GM18873 (cell line): ENCODE results near the gene TBC1D8.
"Not testable (repeated sequence)": the region's sequence is repeated elsewhere in the genome, so short reads cannot be mapped to it uniquely, and the experiment has no call there.

Source experiments
- ATAC-seq: cut with Tn5 transposase; IDR thresholded peaks from one replicate; pipeline ENCODE4 v1.9.1; 2021; ENCODE audit warnings: mild to moderate bottlenecking, moderate library complexity, moderate number of reproducible peaks; ENCODE audit not compliant: unreplicated experiment, low FRiP score

The TBC1D8 gene

DNA sequence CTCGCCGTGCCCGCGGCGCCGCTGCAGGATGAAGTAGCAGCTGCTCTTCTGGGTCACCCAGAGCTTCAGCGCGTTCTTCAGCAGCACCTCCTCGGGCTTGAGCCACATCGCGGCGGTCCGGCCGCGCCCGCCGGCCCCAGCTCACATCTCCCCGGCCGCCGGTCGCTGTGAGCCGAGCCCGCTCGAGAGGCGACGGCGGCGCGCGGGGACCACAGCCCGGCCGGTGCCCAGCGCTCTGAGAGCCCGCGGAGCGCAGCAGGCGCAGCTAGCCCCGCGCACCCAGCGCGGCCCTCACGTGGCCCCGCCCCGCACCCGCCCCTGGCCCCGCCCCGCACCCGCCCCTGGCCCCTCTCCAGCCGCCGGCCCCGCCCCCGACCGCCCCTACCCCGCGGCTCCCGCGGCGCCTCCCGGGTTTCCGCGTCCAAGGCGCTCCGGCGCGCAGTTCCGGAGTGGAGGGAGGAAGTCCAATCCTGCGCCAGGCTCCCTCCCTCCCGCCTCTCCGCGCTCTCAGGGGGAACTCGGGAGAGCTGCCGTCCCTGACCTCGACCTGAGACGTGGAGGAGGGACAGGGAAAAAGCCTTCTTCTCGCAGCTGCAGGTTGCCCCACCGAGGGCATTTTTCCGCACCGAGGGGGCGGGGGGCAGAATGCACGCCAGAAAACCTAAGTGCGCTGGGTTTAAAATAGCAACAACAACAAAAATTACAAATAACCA, at the start of gene TBC1D8:
TSS of gene TBC1D8 (minus strand) at position 237 of the 713 bp plus-strand sequence. CDS start at position 108, 129 bp downstream.
- ATAC-seq = peak; percentile 46

- ATAC-seq = no peak
Measured at GRCh38 chr2:101200676-101201075, 49.5 kb upstream of the TBC1D8 start.

DNA sequence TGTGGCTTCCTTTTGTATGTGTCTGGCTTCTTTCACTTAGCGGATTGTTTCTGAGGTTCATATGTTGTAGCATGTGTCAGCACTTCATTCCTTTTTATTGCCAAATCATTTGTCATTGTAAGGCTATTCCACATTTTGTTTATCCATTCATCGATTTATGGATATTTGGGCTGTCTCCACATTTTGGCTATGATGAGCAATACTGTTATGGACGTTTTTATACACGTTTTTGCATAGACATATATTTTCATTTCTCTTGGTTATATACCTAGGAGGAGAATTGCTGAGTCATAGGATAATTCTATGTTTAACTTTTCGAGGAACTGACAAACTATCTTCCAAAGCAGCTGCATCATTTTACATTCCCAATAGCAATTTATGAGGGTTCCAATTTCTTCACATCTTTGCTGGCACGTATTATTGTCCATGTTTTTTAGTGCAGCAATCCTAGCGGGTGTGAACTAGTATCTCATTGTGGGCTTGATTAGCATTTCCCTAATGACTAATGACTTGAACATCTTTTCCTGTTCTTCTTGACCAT, 48.1 kb upstream of the TBC1D8 start:
- ATAC-seq = no peak

DNA sequence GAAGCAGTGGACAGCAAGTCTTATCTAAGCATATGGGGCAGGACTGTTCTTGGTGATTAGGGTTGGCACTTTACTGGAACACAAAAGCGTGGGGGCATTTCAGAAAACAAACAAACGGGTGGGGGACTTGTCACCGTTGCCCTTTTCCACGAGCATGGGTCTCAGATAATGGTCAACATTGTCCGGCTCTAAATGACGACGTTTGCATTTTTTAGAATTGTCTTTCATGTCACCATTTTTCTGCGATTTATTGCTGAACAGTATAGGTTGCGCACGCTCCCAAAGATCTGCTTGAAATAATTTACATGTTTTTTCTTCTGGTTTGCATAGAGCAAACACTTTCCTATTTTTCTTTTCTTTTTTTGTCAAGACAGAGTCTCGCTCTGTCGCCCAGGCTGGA, 46.6 kb upstream of the TBC1D8 start:
- ATAC-seq = no peak

DNA sequence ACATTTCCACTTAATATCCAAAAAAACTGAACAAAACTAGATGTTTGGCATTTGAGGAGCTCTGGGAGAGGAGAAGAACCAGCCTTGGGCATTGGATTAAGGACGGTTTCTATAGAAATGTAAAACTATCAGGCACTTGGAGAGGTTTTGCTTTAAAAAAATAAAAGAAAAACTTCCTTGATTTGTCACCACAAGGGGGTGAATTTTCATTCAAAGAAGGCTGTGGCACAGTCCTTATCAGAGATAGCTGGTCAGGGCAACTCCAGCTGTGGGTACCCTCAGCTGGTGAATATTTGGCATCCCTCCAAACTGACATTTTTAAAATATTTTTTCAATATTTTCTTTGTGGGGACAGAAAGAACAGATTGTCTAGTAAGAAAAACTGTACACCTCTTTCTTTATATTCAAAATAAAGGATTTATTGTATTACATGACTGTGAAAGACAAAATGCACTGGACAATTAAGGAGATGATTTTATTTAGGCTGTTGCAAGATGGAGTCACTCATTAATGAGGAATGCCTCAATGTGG, 46.1 kb upstream of the TBC1D8 start:
- ATAC-seq = no peak

DNA sequence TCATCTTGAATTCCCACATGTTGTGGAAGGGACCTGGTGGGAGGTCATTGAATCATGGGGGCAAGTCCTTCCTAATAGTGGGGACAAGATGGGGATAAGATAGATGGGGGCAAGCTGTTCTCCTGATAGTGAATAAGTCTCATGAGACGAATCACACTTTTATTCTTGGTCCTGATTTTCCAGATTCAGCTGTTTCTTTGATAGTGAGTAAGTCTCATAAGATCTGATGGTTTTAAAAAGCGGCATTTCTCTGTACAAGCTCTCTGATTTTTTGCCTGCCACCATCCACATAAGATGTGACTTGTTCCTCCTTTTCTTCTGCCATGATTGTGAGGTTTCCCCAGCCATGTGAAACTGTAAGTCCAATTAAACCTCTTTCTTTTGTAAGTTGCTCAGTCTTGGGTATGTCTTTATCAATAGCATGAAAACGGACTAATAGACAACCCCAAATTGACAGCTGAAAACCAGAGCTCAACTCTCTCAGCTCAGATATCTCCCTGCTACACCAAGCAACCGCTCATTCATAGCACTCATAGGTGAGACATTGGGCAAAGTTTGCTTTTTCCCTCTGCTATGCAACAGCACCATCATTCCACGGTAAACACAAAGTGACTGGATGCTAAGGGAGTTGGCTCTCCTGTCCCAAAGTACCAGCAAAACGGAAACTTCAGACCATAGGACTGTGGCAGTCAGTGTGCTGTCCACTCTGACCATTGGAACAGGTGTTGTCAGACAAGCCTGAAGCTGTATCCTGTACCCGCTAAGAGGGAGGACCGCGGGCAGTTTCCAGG, 44.9 kb upstream of the TBC1D8 start:
- no peak for ATAC-seq

GRCh38 chr2:101193033-101193626, 41.9 kb upstream of the TBC1D8 start:
- no peak for ATAC-seq

- no peak for ATAC-seq
Measured at GRCh38 chr2:101190747-101191516, 39.8 kb upstream of the TBC1D8 start.

GRCh38 chr2:101188683-101189405, 37.7 kb upstream of the TBC1D8 start:
- no peak for ATAC-seq

- ATAC-seq = no peak
Measured at GRCh38 chr2:101187131-101187530, 35.9 kb upstream of the TBC1D8 start.

GRCh38 chr2:101185656-101186055, 34.5 kb upstream of the TBC1D8 start:
- ATAC-seq = no peak

- no peak for ATAC-seq
Measured at GRCh38 chr2:101185085-101185484, 33.9 kb upstream of the TBC1D8 start.

DNA sequence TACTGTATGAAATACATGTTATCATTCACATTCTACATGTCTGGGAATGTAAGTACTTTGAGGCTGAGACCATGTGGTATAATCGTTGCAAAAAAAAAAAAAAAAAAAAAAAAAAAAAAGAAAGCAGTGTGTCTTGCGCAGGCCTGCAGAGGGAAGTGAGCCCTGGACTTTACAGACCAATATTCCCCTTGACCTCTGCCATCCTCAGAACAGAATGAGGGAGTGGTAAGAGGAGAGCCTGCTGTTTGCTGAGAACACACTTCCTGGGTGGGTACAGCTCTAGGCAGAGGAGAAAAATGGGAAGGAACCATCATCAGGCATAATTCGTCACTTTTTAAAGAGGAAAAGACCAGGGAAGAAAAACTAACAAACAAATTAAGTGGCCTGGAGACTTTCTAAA, 28.8 kb upstream of the TBC1D8 start:
- ATAC-seq = no peak

- no peak for ATAC-seq
Measured at GRCh38 chr2:101176803-101177202, 25.6 kb upstream of the TBC1D8 start.

DNA sequence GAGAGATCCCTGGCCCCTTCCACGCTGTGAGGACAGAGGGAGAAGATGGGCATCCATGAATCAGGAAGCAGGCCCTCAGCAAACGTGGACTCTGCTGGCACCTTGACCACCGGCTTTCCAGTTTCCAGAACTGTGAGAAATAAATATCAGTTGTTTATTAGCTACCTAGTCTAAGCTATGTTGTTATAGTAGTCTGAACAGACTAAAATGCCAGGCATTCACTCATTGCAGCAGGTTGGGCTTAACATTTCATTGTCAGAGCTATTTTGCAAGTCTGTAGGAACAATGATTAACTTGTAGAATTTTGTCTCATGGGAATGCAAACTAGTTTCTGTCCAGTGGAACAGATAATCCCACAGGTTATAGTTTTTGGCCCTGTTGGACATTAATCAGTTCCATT, 24.8 kb upstream of the TBC1D8 start:
- no peak for ATAC-seq

GRCh38 chr2:101173707-101174295, 22.6 kb upstream of the TBC1D8 start:
- ATAC-seq = no peak

- ATAC-seq = not testable (repeated sequence)
Measured at GRCh38 chr2:101169822-101170221, 18.6 kb upstream of the TBC1D8 start.

DNA sequence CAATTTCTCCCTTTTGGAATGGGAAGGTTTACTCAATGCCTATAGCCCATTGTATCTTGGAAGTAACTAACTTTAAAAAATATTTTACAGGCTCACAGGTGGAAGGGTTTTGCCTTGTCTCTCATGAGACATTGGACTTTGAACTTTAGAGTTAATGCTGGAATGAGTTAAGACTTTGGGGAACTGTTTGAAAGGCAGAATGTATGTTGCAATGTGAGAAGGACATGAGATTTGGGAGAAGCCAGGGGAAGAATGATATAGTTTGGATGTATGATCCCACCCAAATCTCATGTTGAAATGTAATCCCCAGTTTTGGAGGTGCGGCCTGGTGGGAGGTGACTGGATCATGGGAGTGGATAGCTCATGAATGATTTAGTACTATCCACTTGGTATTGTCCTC, 17.5 kb upstream of the TBC1D8 start:
- no peak for ATAC-seq

GRCh38 chr2:101167532-101167931, 16.4 kb upstream of the TBC1D8 start:
- not testable (repeated sequence) for ATAC-seq
